Bronchial epithelial cell (primary cell): ENCODE data around the gene PLEKHA7. TPM values are rescaled to one million over a fixed set of nuclear protein-coding genes. Genes with fewer than 3 reads are reported as not detected.

Experiments used
- DNase-seq: peaks from one replicate; pipeline ENCODE4 v3.0.0-alpha.2; 2010; ENCODE audit warnings: low read depth
- FAIRE-seq: peaks from 2 replicates; lab custom pipeline; 2011; peaks lifted over from hg19 to GRCh38; lab: Jason Lieb, UNC
- H3K27me3 ChIP-seq: 2 replicates; pipeline ENCODE4 v1.5.1; 2011; ENCODE audit warnings: low read length; ENCODE audit not compliant: control insufficient read depth, insufficient read depth
- H3K36me3 ChIP-seq: 2 replicates; pipeline ENCODE4 v1.5.1; 2011; ENCODE audit warnings: low read length; ENCODE audit not compliant: control insufficient read depth, insufficient read depth
- H3K4me3 ChIP-seq: 2 replicates; pipeline ENCODE4 v1.5.1; 2011; ENCODE audit warnings: mild to moderate bottlenecking, low read depth, low read length, control low read depth
- CTCF ChIP-seq: IDR thresholded peaks from 2 replicates; pipeline ENCODE4 v1.5.1; 2011; ENCODE audit warnings: mild to moderate bottlenecking, moderate library complexity, low read length, control low read depth, inconsistent platforms; ENCODE audit not compliant: insufficient read depth, severe bottlenecking
- total RNA-seq: library from RNA; depleted of rRNA; stranded (reverse); fragments of >200 nt; gene quantifications from 2 replicates; pipeline ENCODE4 v1.2.1, GENCODE V29; 2014

Gene PLEKHA7
- total RNA-seq, 1 donor from 2014 or later, result 2.4 TPM

GRCh38 chr11:16935518-16936302, 78.5 kb downstream of the PLEKHA7 start:
- TF ChIP-seq CTCF, result peak; percentile 71
- Histone ChIP-seq H3K27me3 (no peaks in the 10 kb centered on the region), H3K4me3 (no peak overlapping the region), H3K36me3 (no peaks in the 10 kb centered on the region)
- FAIRE-seq (no peak), DNase-seq (peak; percentile 42)

GRCh38 chr11:16933756-16934603, 80.2 kb downstream of the PLEKHA7 start:
- Histone ChIP-seq H3K27me3 (no peaks in the 10 kb centered on the region), H3K36me3 (no peaks in the 10 kb centered on the region), H3K4me3 (no peak overlapping the region)
- TF ChIP-seq CTCF, result no peak
- DNase-seq (no peak), FAIRE-seq (peak; percentile 77)

- H3K27me3 ChIP-seq, result no peaks in the 10 kb centered on the region
- no peaks in the 10 kb centered on the region for H3K36me3 ChIP-seq
- H3K4me3 ChIP-seq, result no peak overlapping the region
- FAIRE-seq (no peak), DNase-seq (no peak)
- TF ChIP-seq CTCF, result no peak
Measured at GRCh38 chr11:16933291-16933690, 80.9 kb downstream of the PLEKHA7 start.

- Histone ChIP-seq H3K36me3 (no peaks in the 10 kb centered on the region), H3K4me3 (no peak overlapping the region), H3K27me3 (no peaks in the 10 kb centered on the region)
- DNase-seq, result no peak
- no peak for FAIRE-seq
- TF ChIP-seq CTCF, result no peak
Measured at GRCh38 chr11:16928044-16928443, 86.2 kb downstream of the PLEKHA7 start.

- Histone ChIP-seq H3K36me3 (no peaks in the 10 kb centered on the region), H3K4me3 (no peak overlapping the region), H3K27me3 (no peaks in the 10 kb centered on the region)
- no peak for FAIRE-seq
- no peak for DNase-seq
- no peak for TF ChIP-seq CTCF
Measured at GRCh38 chr11:16926883-16927626, 87.2 kb downstream of the PLEKHA7 start.
